KMS-11 (cell line): Measurements from ENCODE around the gene MMP1.

ENCODE experiments used
- H2AFZ ChIP-seq: fragments of 200-600 bp; sonication (generic); 2 replicates; pipeline ENCODE4 v1.6.1; 2016; ENCODE audit warnings: antibody characterized with exemption, mixed run types, low read depth
- H3K27ac ChIP-seq: fragments of 200-600 bp; sonication (generic); 2 replicates; pipeline ENCODE4 v1.6.1; 2016; ENCODE audit warnings: mild to moderate bottlenecking, mixed run types
- H3K27me3 ChIP-seq: fragments of 200-600 bp; sonication (generic); 2 replicates; pipeline ENCODE4 v1.6.1; 2017; ENCODE audit warnings: mild to moderate bottlenecking, low read depth, mixed run types, moderate library complexity; ENCODE audit not compliant: insufficient read depth
- H3K36me3 ChIP-seq: fragments of 200-600 bp; sonication (generic); 2 replicates; pipeline ENCODE4 v1.6.1; 2017; ENCODE audit warnings: mild to moderate bottlenecking, mixed run types; ENCODE audit not compliant: insufficient read depth
- H3K4me1 ChIP-seq: fragments of 200-600 bp; sonication (generic); 2 replicates; pipeline ENCODE4 v1.6.1; 2016; ENCODE audit warnings: mild to moderate bottlenecking, low read depth, mixed run types; ENCODE audit not compliant: poor library complexity, severe bottlenecking
- H3K4me2 ChIP-seq: fragments of 200-600 bp; sonication (generic); 2 replicates; pipeline ENCODE4 v1.7.0; 2016; ENCODE audit warnings: mild to moderate bottlenecking, mixed run types
- H3K4me3 ChIP-seq: fragments of 200-600 bp; sonication (generic); IDR thresholded peaks from 2 replicates; pipeline ENCODE4 v1.6.1; 2017; ENCODE audit warnings: low read depth, low read length, mixed read lengths; ENCODE audit not compliant: insufficient read depth
- H3K79me2 ChIP-seq: fragments of 200-600 bp; sonication (generic); 2 replicates; pipeline ENCODE4 v1.6.1; 2016; ENCODE audit warnings: low read depth, mixed run types; ENCODE audit not compliant: insufficient read depth
- H3K9ac ChIP-seq: fragments of 200-600 bp; sonication (generic); 2 replicates; pipeline ENCODE4 v1.6.1; 2016; ENCODE audit warnings: mild to moderate bottlenecking, mixed run types
- H4K20me1 ChIP-seq: fragments of 200-600 bp; sonication (generic); 2 replicates; pipeline ENCODE4 v1.6.1; 2016; ENCODE audit warnings: mild to moderate bottlenecking, mixed run types; ENCODE audit not compliant: insufficient read depth
- TF ChIP-seq, protein P1 (sequence below): fragments of 200-600 bp; sonication (generic); conservative IDR thresholded peaks from 2 replicates; pipeline ENCODE4 v1.6.1; 2017; ENCODE audit warnings: low read depth, mild to moderate bottlenecking, antibody characterized with exemption, low read length, moderate library complexity, mixed read lengths

MMP1 gene

DNA sequence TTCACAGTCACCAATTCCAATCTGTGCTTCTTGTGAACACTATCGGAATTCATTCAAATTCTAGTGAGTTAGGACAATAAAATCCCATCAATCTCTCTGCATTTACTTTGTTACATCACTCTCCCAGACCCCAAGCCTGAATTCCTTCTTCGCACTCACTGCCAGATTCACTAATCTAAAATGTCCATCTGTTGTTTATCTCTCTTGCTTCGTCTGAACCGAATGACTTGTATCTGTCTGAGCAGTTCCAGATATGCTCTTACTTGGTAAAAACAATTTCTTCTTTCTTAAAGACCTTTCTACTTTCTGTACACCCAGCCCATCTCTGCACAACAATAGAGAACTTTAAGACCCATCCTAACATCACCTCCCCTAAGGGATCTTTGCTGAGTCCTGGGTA is 24.6 kb downstream of the MMP1 start:
- no peaks in the 10 kb centered on the region for H3K36me3 ChIP-seq
- no peaks in the 10 kb centered on the region for H3K4me1 ChIP-seq
- no peak overlapping the region for H3K4me3 ChIP-seq
- no peak overlapping the region for H3K27ac ChIP-seq
- H2AFZ ChIP-seq, result no peak overlapping the region
- no peaks in the 10 kb centered on the region for H3K27me3 ChIP-seq
- H3K9ac ChIP-seq, result no peak overlapping the region
- H3K79me2 ChIP-seq, result no peaks in the 10 kb centered on the region
- TF ChIP-seq, protein P1, sequence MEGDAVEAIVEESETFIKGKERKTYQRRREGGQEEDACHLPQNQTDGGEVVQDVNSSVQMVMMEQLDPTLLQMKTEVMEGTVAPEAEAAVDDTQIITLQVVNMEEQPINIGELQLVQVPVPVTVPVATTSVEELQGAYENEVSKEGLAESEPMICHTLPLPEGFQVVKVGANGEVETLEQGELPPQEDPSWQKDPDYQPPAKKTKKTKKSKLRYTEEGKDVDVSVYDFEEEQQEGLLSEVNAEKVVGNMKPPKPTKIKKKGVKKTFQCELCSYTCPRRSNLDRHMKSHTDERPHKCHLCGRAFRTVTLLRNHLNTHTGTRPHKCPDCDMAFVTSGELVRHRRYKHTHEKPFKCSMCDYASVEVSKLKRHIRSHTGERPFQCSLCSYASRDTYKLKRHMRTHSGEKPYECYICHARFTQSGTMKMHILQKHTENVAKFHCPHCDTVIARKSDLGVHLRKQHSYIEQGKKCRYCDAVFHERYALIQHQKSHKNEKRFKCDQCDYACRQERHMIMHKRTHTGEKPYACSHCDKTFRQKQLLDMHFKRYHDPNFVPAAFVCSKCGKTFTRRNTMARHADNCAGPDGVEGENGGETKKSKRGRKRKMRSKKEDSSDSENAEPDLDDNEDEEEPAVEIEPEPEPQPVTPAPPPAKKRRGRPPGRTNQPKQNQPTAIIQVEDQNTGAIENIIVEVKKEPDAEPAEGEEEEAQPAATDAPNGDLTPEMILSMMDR, result no peak
- H3K4me2 ChIP-seq, result no peak overlapping the region
- no peaks in the 10 kb centered on the region for H4K20me1 ChIP-seq

DNA sequence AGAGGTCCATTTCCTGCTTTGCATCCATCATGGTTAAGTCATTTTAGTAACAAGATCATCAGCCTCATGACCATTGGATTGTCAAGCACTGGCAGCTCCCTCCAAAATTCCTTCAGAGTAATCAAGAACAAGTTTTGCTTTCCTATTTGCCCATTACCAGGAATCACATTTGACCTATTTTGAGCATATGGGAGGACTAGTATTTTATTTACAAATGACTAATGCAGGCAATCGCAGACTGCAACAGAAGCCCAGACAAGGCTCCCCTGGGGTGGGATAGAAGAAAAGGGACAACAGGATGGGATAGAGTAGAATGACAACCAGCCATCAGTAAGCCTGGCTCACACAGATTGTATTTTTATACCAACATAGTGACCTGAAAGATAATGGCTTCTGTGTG is 26.6 kb downstream of the MMP1 start:
- Histone ChIP-seq H3K36me3 (no peaks in the 10 kb centered on the region), H3K4me3 (no peak overlapping the region), H3K27ac (no peak overlapping the region), H3K9ac (no peak overlapping the region), H4K20me1 (no peaks in the 10 kb centered on the region), H3K4me1 (no peaks in the 10 kb centered on the region), H2AFZ (no peak overlapping the region), H3K79me2 (no peaks in the 10 kb centered on the region), H3K27me3 (no peaks in the 10 kb centered on the region), H3K4me2 (no peak overlapping the region)
- TF ChIP-seq, protein P1, result no peak

DNA sequence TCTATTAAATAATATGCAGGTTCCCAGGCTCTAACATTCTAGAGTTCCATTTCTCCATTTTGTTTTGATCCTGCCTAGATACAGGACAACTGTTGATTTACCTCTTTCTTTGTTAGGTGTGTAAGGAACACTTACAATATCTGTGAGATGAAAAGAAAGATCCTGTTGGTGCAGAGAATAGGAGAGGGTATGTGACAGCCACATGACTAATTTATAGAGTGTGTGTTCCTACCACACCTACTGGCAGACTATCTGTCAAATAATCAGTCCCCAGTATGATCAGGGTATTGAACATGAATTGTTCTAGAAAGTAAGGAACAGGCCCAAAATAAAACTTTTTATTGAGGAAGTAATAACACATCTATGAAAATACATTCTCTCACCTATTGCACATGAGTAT is 27.8 kb downstream of the MMP1 start:
- Histone ChIP-seq H3K4me1 (no peaks in the 10 kb centered on the region), H2AFZ (no peak overlapping the region), H3K27me3 (no peaks in the 10 kb centered on the region), H4K20me1 (no peaks in the 10 kb centered on the region), H3K4me2 (no peak overlapping the region), H3K27ac (no peak overlapping the region), H3K79me2 (no peaks in the 10 kb centered on the region), H3K36me3 (no peaks in the 10 kb centered on the region), H3K9ac (no peak overlapping the region), H3K4me3 (no peak overlapping the region)
- TF ChIP-seq, protein P1, result no peak

DNA sequence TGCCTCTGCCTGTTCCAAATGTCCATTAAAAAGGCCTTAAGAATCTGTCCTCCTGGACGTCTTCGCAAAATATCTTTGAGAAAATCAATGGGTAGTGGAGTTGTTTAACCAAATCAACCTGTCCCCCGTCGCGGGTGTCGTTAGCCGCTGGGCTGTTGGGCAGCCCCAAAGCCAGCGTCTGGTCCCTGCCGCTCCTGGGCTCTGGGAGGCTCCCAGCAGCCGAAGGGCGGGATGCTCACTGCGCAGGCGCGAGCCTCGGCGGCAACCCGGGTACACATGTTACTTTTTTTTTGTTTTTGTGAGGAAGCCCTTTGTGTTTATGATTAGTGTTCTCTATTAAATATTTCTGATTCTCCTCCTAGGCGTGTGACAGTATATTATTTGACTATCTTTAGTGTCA is 30.2 kb downstream of the MMP1 start:
- Histone ChIP-seq H3K9ac (no peak overlapping the region), H4K20me1 (no peaks in the 10 kb centered on the region), H3K4me2 (no peak overlapping the region), H3K27ac (no peak overlapping the region), H3K36me3 (no peaks in the 10 kb centered on the region), H3K79me2 (no peaks in the 10 kb centered on the region), H3K4me3 (no peak overlapping the region), H2AFZ (no peak overlapping the region), H3K27me3 (no peaks in the 10 kb centered on the region), H3K4me1 (no peaks in the 10 kb centered on the region)
- TF ChIP-seq, protein P1, result no peak

DNA sequence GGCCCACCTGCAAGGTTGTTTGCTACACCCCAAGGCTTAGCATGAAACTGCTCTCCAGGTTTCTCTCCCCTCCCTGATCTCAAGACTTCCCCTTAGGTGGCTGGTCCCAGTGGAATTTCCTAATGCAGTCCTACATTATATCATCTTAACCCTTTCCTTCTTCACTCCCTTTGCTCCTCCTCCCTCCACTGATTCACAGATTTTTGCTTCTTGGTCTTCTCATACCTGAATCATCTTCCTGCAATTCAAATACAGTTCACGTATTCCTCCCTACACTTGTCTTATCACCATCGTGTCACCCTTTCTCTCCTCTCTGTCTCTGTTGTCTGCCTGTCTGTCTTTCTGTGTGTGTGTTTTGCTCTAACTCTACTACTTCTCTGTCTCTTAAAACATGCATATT is 34.5 kb downstream of the MMP1 start:
- Histone ChIP-seq H3K36me3 (no peaks in the 10 kb centered on the region), H3K4me2 (no peak overlapping the region), H4K20me1 (no peaks in the 10 kb centered on the region), H2AFZ (no peak overlapping the region), H3K9ac (no peak overlapping the region), H3K4me3 (no peak overlapping the region), H3K4me1 (no peaks in the 10 kb centered on the region), H3K27me3 (no peaks in the 10 kb centered on the region), H3K27ac (no peak overlapping the region), H3K79me2 (no peaks in the 10 kb centered on the region)
- TF ChIP-seq, protein P1, result no peak
